Measurements from ENCODE around the gene RIC8B. TPM values are rescaled to one million over a fixed set of nuclear protein-coding genes. Genes with fewer than 3 reads are reported as not detected.

The RIC8B gene
- total RNA-seq, 1 experiment from 2014 or later: 29.0 TPM

DNA sequence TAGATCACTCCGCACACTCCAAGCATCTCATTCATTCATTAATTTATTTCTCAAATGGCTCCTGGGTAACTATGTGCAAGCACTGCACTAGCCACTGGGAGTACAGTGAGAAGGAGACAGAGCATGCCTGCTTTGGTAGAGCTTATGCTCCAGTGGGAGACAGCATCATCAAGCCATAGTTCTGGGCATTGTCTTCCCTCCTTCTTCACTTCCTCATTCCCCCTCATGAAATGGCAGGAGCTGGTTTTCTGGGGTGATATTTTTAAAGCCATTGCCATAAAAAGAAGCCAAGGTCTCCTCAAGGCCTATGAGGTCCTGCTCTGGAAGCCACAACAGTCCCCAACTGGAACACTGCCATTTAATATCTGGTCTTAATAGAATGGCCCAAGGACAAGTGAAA lies 20.2 kb upstream of the RIC8B start:
- no peak overlapping the region for H3K4ac ChIP-seq (ENCODE audit: low read depth, low read length)
- H2BK120ac ChIP-seq (ENCODE audit: low read depth, low read length, poor library complexity, severe bottlenecking): no peak overlapping the region
- H2AFZ ChIP-seq (ENCODE audit: low read length): no peak overlapping the region
- no peaks in the 10 kb centered on the region for H3K27me3 ChIP-seq (ENCODE audit: insufficient read depth, low read length)
- no peak overlapping the region for H3K4me2 ChIP-seq (ENCODE audit: insufficient read depth, insufficient read length, low read length)
- no peak overlapping the region for H2AK5ac ChIP-seq (ENCODE audit: insufficient read length, low read length)
- no peak overlapping the region for H4K5ac ChIP-seq (ENCODE audit: insufficient read length, low read depth, low read length)
- Mint-ChIP-seq H3K4me3 (no peak overlapping the region), H3K27ac (no peak overlapping the region), H3K36me3 (ENCODE audit: insufficient read depth in 1 of 3, low read depth in 3 of 3) (no peaks in the 10 kb centered on the region), H3K9me3 (no peaks in the 10 kb centered on the region; a peak in 1 of 5 replicates), H3K27me3 (ENCODE audit: low read depth) (no peaks in the 10 kb centered on the region; the same call in 1 of the 2 replicates), H3K4me1 (peaks cover 16 to 22% of the 10 kb centered on the region in 2 experiments)
- H2BK5ac ChIP-seq (ENCODE audit: insufficient read length, low read length): no peak overlapping the region
- no peak overlapping the region for H3K18ac ChIP-seq (ENCODE audit: insufficient read length, low read depth, low read length)
- H3K79me2 ChIP-seq (ENCODE audit: insufficient read depth, low read length): no peaks in the 10 kb centered on the region
- no peak for DNase-seq
- no peak overlapping the region for H2BK12ac ChIP-seq (ENCODE audit: insufficient read length, low read depth, low read length)
- no peaks in the 10 kb centered on the region for H4K20me1 ChIP-seq (ENCODE audit: control insufficient read depth, insufficient read depth, insufficient read length)
- no peak overlapping the region for H3K14ac ChIP-seq (ENCODE audit: insufficient read depth, low read length)
- no peak overlapping the region for H3K23ac ChIP-seq (ENCODE audit: insufficient read length, low read depth, low read length)
- H3K27ac ChIP-seq (ENCODE audit: insufficient read length, low read depth, low read length): no peak overlapping the region
- no peak overlapping the region for H4K8ac ChIP-seq (replicated peaks; ENCODE audit: insufficient read length, low read depth, low read length)
- H3T11ph ChIP-seq (ENCODE audit: low read length): no peak overlapping the region
- H3K79me1 ChIP-seq (ENCODE audit: insufficient read depth, low read depth, low read length, poor library complexity, severe bottlenecking): no peaks in the 10 kb centered on the region
- H3K56ac ChIP-seq (ENCODE audit: insufficient read length, low read depth, low read length): no peak overlapping the region
- H3K23me2 ChIP-seq (ENCODE audit: insufficient read length, low read depth, low read length, poor library complexity, severe bottlenecking): no peaks in the 10 kb centered on the region
- no peak overlapping the region for H4K91ac ChIP-seq (ENCODE audit: insufficient read length, low read depth, low read length)
- no peak overlapping the region for H3K9ac ChIP-seq (ENCODE audit: extremely low read depth, insufficient read length, low read length)
- no peak overlapping the region for H2BK15ac ChIP-seq (ENCODE audit: low read depth, low read length)
- no peaks in the 10 kb centered on the region for H3K9me3 ChIP-seq (ENCODE audit: control insufficient read depth, low read depth, low read length)
- H3K4me1 ChIP-seq (ENCODE audit: insufficient read depth, low read length): 0 out of 2 replicates have a peak, but pooled peaks cover under 1% of the 10 kb centered on the region
- no CpG with 5 or more reads among the region's 1 CpG for WGBS (ENCODE audit: extremely low coverage, insufficient read length, low lambda C conversion rate)
- TF ChIP-seq CTCF (conservative IDR thresholded peaks at IDR 0.05): no peak
- H2BK20ac ChIP-seq (ENCODE audit: low read depth, low read length, poor library complexity, severe bottlenecking): no peak overlapping the region

Data from H9 (cell line).